CD4-positive, alpha-beta T cell (primary cell): ENCODE results near the gene SULT6B1. TPM values are rescaled to one million over a fixed set of nuclear protein-coding genes. Genes with fewer than 3 reads are reported as not detected.

ENCODE experiments used
- ATAC-seq: fragments of 200-7000 bp; cut with Tn5 transposase; one replicate; pipeline ENCODE4 v1.10.0; 2022; ENCODE audit warnings: mild to moderate bottlenecking; ENCODE audit not compliant: poor library complexity
- CTCF ChIA-PET: fragments of 350-600 bp; sonication (Branson Sonifier 250); formaldehyde crosslinking; loops from one replicate; lab custom pipeline; 2021; ENCODE audit warnings: antibody characterized with exemption, inconsistent platforms; lab: Charles Lee
- POLR2A ChIA-PET: fragments of 350-600 bp; sonication (Branson Sonifier 250); formaldehyde crosslinking; loops from one replicate; lab custom pipeline; 2021; ENCODE audit warnings: antibody characterized with exemption, inconsistent platforms; lab: Charles Lee
- DNase-seq, 14 experiments: peaks; one replicate each; pipeline ENCODE4 v3.0.0-alpha.2; 2013 to 2020; ENCODE audit warnings: mixed read lengths in 2 of 14
- H3K27ac ChIP-seq, 2 donors: one replicate each; pipeline versions ENCODE4 v1.5.1 to v1.7.0; 2013; ENCODE audit warnings: low read length in 2 of 2, low read depth in 1 of 2, mild to moderate bottlenecking in 1 of 2
- H3K27me3 ChIP-seq, 2 experiments: 1 replicate in 1 of 2; 2 replicates in 1 of 2; pipeline versions ENCODE4 v1.6.1 to v1.7.0; 2013; ENCODE audit warnings: low read length in 2 of 2, control low read depth in 1 of 2, mild to moderate bottlenecking in 1 of 2, moderate library complexity in 1 of 2; ENCODE audit not compliant: insufficient read depth in 2 of 2, control insufficient read depth in 1 of 2
- H3K36me3 ChIP-seq: one replicate; pipeline ENCODE4 v1.6.1; 2013; ENCODE audit warnings: low read length, control low read depth; ENCODE audit not compliant: insufficient read depth
- H3K4me1 ChIP-seq: one replicate; pipeline ENCODE4 v1.6.1; 2013; ENCODE audit warnings: low read length, control low read depth; ENCODE audit not compliant: insufficient read depth
- H3K4me3 ChIP-seq: one replicate; pipeline ENCODE4 v1.5.1; 2013; ENCODE audit warnings: mild to moderate bottlenecking, low read length, moderate library complexity
- H3K9me3 ChIP-seq, 2 experiments: 1 replicate in 1 of 2; 2 replicates in 1 of 2; pipeline versions ENCODE4 v1.6.1 to v1.7.0; 2013; ENCODE audit warnings: low read length in 2 of 2, mild to moderate bottlenecking in 2 of 2, control low read depth in 1 of 2, moderate library complexity in 1 of 2; ENCODE audit not compliant: control insufficient read depth in 1 of 2, insufficient read depth in 1 of 2
- H3K27ac Mint-ChIP-seq: one replicate; pipeline ENCODE4 v1.8.0; 2020; ENCODE audit warnings: mixed read lengths
- H3K27me3 Mint-ChIP-seq: one replicate; pipeline ENCODE4 v1.8.0; 2021; ENCODE audit warnings: mixed read lengths
- H3K36me3 Mint-ChIP-seq: one replicate; pipeline ENCODE4 v1.8.0; 2021; ENCODE audit warnings: low read depth, mixed read lengths
- H3K4me1 Mint-ChIP-seq: one replicate; pipeline ENCODE4 v1.8.0; 2021; ENCODE audit warnings: low read depth, mixed read lengths
- H3K4me3 Mint-ChIP-seq: one replicate; pipeline ENCODE4 v1.8.0; 2020; ENCODE audit warnings: mild to moderate bottlenecking, mixed read lengths
- H3K9me3 Mint-ChIP-seq: one replicate; pipeline ENCODE4 v1.8.0; 2020; ENCODE audit warnings: mixed read lengths
- intact Hi-C, 2 experiments: fragments of 100-400 bp; cut with DNase I in 1 of 2; cut with micrococcal nuclease in 1 of 2; formaldehyde crosslinking; loops; one replicate each; pipeline versions ENCODE4 v1.15.1 to v1.9.0; 2023 to 2025; cut with DNase I, micrococcal nuclease
- total RNA-seq, 174 experiments: library from RNA in 2 of 174; stranded (reverse) in 2 of 174; gene quantifications; one replicate each; pipeline ENCODE4 v1.2.3 and lab custom pipeline; 2021 to 2026
- TF ChIP-seq, protein P1 (sequence below): fragments of 200-600 bp; IDR thresholded peaks from one replicate; pipeline ENCODE4 v1.8.0; 2022; ENCODE audit warnings: antibody characterized with exemption, mild to moderate bottlenecking

Gene SULT6B1
- total RNA-seq, 2 experiments from 2014 or later, result not detected

DNA sequence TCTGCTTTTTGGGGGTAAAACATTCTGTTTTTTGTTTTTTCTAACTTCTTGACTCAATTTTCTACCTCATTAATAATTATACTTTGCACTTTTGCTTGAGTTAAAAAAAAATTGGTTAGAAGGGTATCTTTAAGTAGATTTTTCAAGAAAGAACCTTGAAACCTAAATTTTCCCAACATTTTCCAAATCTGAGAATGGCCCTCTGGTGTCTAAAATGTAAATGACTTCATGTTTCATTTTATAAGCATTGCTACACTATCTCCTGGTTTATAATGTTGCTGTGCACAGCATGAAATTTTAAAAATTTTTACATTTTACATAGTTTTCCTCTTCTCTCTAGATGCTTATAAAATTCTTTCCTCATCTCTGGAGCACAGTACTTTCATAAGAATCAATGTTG, 45.9 kb downstream of the SULT6B1 start:
- DNase-seq, result no peak
- ATAC-seq, result no peak
- Mint-ChIP-seq H3K27ac (no peak overlapping the region), H3K9me3 (no peaks in the 10 kb centered on the region), H3K4me1 (peaks cover 4% of the 10 kb centered on the region), H3K36me3 (peaks cover 76% of the 10 kb centered on the region), H3K27me3 (no peaks in the 10 kb centered on the region), H3K4me3 (no peak overlapping the region)
- no peaks in the 10 kb centered on the region for H3K9me3 ChIP-seq
- H3K4me3 ChIP-seq, result no peak overlapping the region
- H3K27me3 ChIP-seq, result no peaks in the 10 kb centered on the region
- TF ChIP-seq, protein P1, sequence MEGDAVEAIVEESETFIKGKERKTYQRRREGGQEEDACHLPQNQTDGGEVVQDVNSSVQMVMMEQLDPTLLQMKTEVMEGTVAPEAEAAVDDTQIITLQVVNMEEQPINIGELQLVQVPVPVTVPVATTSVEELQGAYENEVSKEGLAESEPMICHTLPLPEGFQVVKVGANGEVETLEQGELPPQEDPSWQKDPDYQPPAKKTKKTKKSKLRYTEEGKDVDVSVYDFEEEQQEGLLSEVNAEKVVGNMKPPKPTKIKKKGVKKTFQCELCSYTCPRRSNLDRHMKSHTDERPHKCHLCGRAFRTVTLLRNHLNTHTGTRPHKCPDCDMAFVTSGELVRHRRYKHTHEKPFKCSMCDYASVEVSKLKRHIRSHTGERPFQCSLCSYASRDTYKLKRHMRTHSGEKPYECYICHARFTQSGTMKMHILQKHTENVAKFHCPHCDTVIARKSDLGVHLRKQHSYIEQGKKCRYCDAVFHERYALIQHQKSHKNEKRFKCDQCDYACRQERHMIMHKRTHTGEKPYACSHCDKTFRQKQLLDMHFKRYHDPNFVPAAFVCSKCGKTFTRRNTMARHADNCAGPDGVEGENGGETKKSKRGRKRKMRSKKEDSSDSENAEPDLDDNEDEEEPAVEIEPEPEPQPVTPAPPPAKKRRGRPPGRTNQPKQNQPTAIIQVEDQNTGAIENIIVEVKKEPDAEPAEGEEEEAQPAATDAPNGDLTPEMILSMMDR, result no peak
- POLR2A ChIA-PET, result interaction anchor here (2.0 kb wide), 1 partner anchor 14 kb away, joined by 5 read pairs; the partner anchor contains the start of gene EIF2AK2
- no peaks in the 10 kb centered on the region for H3K4me1 ChIP-seq
- intact Hi-C loops, result no loop called here
- CTCF ChIA-PET, result no interaction called here
- H3K36me3 ChIP-seq, result peaks cover 61% of the 10 kb centered on the region
- H3K27ac ChIP-seq, result no peak overlapping the region

DNA sequence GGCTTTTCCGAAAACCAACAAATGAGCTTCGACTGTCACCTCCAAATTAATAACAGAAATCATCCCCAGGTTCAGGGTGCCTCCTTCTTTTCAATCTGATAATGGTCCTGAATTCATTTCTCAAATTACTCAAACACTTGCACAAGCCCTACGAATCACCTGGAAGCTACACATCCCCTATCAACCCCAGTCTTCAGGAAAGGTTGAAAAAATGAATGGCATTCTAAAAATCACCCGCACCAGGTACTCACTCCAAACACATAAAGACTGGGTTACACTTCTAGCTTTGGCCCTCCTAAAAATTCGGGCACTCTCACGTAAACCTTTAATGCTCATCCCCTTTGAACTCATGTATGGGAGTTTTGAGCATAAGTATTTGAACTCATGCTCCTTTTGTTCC, 55.6 kb downstream of the SULT6B1 start:
- Mint-ChIP-seq H3K4me3 (no peak overlapping the region), H3K9me3 (peaks cover 2% of the 10 kb centered on the region), H3K27me3 (no peaks in the 10 kb centered on the region), H3K4me1 (peaks cover 5% of the 10 kb centered on the region), H3K36me3 (peaks cover 20% of the 10 kb centered on the region), H3K27ac (no peak overlapping the region)
- ChIA-PET CTCF (no interaction called here), POLR2A (no interaction called here)
- ATAC-seq (no peak), DNase-seq (no peak)
- H3K36me3 ChIP-seq, result peaks cover 89% of the 10 kb centered on the region
- no peaks in the 10 kb centered on the region for H3K9me3 ChIP-seq
- no peaks in the 10 kb centered on the region for H3K27me3 ChIP-seq
- H3K4me1 ChIP-seq, result no peaks in the 10 kb centered on the region
- intact Hi-C loops, result no loop called here
- H3K4me3 ChIP-seq, result no peak overlapping the region
- TF ChIP-seq, protein P1, result no peak
- no peak overlapping the region for H3K27ac ChIP-seq

DNA sequence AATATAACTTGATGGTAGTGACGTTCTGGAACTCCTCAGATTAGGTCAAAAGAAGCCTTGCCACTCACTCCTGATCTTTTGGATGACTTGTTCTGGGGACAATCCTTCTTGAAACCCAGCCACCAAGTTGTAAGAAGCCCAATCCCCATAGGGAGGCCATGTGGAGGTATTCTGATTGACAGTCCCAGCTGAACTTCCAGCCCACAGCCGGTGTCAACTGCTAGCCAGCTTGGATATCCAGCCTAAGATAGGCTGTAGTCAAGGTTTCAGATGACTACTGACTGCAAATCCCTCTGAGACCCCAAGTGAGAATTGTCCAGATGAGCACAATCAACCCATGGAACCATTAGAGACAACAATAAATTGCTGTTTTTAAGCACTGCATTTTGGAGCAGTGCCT, 63.1 kb downstream of the SULT6B1 start:
- ATAC-seq, result no peak
- Mint-ChIP-seq H3K27ac (no peak overlapping the region), H3K4me1 (peaks cover 10% of the 10 kb centered on the region), H3K36me3 (peaks cover 78% of the 10 kb centered on the region), H3K27me3 (no peaks in the 10 kb centered on the region), H3K4me3 (no peak overlapping the region), H3K9me3 (no peaks in the 10 kb centered on the region)
- ChIA-PET CTCF (no interaction called here), POLR2A (no interaction called here)
- Histone ChIP-seq H3K36me3 (peaks cover 55% of the 10 kb centered on the region), H3K27me3 (no peaks in the 10 kb centered on the region), H3K9me3 (no peaks in the 10 kb centered on the region), H3K27ac (no peak overlapping the region), H3K4me1 (no peaks in the 10 kb centered on the region), H3K4me3 (no peak overlapping the region)
- TF ChIP-seq, protein P1, result no peak
- intact Hi-C loops, result no loop called here
- no peak for DNase-seq
